ENCODE measurements around the gene TCEA3.

DNA sequence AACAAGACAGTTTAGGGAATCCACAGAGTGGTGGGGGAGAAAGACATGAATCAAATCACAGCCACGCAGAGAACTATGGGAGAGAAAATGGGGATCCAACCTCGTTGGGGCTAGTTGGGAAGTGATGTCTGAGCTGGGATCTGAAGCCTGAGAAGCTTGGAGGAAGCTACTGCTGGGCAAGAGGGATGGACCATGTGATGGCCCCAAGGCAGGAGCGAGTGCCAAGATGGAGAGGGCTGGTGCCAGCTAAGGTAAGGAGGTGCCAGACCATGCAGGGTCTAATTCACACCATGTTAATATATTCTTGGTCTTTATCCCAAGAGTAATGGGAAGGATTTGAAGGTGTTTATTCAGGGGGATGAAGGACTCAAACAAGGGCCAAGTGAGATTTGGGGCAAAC lies 18.2 kb upstream of the TCEA3 start:
- TF ChIP-seq, protein P1, sequence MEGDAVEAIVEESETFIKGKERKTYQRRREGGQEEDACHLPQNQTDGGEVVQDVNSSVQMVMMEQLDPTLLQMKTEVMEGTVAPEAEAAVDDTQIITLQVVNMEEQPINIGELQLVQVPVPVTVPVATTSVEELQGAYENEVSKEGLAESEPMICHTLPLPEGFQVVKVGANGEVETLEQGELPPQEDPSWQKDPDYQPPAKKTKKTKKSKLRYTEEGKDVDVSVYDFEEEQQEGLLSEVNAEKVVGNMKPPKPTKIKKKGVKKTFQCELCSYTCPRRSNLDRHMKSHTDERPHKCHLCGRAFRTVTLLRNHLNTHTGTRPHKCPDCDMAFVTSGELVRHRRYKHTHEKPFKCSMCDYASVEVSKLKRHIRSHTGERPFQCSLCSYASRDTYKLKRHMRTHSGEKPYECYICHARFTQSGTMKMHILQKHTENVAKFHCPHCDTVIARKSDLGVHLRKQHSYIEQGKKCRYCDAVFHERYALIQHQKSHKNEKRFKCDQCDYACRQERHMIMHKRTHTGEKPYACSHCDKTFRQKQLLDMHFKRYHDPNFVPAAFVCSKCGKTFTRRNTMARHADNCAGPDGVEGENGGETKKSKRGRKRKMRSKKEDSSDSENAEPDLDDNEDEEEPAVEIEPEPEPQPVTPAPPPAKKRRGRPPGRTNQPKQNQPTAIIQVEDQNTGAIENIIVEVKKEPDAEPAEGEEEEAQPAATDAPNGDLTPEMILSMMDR (conservative IDR thresholded peaks at IDR 0.05): no peak
- no peak for TF ChIP-seq ZFX (IDR thresholded peaks at IDR 0.05)
